COLO668 (cell line): ENCODE measurements around the gene KCNK13.
"Not testable (repeated sequence)": the region's sequence is repeated elsewhere in the genome, so short reads cannot be mapped to it uniquely, and the experiment has no call there.

Experiments
- DNase-seq: peaks from one replicate; lab custom pipeline; 2025; ENCODE audit not compliant: unreplicated experiment; lab: John Stamatoyannopoulos, UW

KCNK13 gene

DNA sequence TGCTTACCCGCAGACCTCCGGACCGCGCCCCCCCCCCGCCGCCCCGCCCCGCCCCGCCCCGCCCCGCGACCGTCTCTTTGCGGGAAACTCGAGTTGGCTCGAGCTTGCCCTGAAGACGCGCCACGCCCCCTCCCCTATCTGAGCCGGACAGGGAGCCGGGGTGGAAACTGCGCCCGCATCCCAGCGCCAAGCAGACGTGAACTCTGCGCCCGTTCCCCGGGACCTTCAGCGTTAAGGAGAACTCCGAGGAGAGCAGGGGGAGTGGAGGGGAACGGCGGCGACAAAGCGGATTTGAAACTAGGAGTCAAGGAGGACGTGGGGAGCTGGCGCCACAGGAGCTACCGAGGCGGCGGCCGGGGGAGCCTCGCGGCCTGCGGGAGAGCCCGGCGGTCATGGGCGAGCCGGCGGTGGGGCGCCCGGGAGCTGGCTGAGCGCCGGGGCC, at the start of gene KCNK13:
Gene KCNK13, plus strand, starts transcription at position 310 of the 442 bp plus-strand sequence. CDS start 212 bp downstream, outside the sequence.
- peak; percentile 79 for DNase-seq

DNA sequence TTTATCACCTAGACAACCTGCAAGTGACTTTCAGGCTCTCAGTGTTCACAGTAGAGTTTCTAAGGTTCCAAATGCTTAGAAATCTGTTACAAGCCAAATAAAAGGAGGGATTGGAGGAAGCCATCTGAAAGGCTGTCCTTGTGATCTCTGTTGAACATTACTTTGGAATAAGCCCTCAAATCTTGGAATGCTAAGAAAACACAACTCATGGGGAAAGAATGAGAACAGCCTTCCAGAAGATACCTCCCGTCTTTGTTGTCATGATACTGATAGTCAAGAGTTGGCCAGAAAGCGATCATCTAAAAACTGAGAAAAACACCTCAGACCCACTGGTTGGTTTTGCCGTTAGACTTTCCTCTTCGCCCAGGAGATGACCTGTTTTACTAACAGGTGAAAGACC, 44.4 kb upstream of the KCNK13 start:
- no peak for DNase-seq

DNA sequence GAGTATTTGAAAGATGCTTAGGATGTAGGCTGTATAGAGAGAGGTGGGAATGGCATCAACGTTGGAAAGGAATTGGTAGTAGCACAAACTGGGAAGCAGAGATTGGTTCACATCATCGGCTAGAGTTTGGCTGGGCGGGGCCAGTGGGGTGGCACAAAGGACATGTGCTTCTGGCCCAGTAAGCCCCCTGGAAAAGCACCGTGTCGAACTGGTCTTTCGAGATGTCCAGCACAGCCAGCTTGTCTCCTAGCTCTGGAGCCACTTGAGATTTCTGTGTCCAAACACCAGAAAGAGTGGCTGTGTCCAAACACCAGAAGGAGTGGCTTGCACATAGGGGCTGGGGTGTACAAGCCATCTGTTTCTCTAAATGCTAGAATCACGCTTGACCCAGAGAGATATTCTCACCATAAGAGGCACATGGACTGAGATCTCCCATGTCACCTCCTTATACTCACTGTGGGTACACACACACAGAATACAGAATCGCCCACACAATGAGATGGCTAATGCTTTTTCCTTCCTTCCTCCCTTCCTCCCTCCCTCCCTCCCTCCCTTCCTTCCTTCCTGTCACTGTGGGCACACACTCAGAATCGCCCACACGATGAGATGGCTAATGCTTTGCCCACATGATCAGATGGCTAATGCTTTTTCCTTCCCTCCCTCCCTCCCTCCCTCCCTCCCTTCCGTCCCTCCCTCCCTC, 41.8 kb upstream of the KCNK13 start:
- no peak for DNase-seq

DNA sequence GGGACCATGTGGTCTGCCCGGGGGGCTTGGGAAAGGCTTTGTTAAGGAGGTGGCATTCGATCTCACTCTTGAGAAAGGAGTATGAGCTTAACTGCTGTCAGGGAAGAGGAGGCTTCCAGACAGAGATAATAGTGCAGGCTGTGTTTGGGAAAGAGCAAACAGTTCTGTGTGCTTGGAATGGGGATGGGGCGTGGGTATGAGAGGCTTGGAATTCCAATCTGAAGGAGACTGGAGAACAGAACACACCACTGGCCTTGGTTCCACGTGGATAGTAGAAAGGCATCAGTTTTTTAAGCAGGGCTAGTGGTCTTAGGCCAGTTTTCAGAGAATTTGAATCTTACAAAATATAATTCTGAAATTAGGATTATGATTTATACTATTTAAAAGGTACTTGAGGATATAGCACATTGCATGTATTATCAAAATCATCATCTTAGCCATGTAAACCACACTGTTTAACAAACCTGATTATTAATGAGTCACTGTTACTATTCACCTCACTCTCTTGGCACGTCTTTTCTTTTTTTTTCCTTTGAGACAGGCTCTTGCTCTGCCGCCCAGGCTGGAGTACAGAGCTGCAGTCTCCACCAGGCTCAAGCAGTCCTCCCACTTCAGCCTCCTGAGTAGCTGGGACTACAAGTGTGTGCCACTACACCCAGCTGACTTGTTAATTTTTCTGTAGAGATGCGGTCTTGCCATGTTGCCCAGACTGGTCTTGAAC, 38.5 kb upstream of the KCNK13 start:
- DNase-seq = no peak

DNA sequence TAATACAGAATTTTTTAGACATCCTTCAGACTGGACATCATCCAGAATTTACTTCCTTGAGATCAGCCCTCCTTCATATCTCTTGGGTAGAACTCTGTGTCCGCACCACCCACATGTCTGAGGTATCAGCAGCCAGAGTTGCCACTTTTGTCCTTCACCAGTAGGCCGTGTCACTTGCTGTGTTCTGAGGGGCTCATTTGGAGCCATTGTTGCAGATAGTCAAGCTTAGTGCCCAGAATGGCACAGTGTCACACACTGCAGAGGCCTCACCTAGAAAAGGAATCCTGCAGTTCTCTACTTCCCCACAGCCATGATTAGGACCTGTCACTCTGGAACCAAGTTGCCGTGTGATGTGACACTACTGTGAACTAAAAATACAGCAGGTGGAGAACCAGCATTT, 36.9 kb upstream of the KCNK13 start:
- DNase-seq = no peak

DNA sequence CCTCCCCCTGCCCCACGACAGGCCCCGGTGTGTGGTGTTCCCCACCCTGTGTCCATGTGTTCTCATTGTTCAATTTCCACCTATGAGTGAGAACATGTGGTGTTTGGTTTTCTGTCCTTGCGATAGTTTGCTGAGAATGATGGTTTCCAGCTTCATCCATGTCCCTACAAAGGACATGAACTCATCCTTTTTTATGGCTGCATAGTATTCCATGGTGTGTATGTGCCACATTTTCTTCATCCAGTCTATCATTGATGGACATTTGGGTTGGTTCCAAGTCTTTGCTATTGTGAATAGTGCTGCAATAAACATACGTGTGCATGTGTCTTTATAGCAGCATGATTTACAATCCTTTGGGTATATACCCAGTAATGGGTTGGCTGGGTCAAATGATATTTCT, 35.2 kb upstream of the KCNK13 start:
- DNase-seq = not testable (repeated sequence)

DNA sequence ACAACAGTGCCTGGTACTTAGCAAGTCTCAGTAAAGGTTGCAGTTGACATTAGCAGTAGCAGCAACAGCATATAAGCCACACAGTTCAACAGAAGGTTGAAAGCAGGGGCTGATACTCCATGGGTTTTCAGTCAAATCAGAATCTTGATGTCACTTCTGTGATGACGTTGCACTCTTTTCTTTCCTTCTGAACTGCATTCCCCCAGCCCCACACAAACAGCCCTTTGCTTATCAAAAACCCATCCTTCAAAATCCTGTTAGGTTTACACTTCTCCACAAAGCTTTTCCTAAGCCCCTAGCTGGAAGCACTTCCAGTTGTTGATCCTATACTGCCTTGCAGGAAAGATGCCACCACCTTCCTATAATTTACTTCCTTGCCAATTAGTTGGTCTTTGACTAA, 34.0 kb upstream of the KCNK13 start:
- DNase-seq = no peak

DNA sequence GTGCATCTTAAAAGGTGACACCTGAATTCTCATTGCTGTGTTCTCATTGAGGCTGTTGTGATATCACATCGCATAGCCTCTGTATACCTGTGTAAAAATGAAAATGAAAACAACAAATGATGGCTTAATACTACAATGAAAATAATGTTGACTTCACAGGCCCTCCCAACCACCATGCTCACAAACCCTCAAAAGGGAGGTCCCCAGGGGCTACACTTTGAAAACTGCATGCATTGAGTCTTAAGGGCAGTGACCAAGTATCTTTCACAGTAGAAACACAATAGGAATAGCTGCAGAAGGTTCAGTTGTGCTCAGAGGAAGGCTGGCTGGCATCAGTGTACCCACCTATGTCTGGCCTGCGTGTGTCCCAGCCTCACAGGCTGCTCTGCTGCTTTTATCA, 27.6 kb upstream of the KCNK13 start:
- no peak for DNase-seq

DNA sequence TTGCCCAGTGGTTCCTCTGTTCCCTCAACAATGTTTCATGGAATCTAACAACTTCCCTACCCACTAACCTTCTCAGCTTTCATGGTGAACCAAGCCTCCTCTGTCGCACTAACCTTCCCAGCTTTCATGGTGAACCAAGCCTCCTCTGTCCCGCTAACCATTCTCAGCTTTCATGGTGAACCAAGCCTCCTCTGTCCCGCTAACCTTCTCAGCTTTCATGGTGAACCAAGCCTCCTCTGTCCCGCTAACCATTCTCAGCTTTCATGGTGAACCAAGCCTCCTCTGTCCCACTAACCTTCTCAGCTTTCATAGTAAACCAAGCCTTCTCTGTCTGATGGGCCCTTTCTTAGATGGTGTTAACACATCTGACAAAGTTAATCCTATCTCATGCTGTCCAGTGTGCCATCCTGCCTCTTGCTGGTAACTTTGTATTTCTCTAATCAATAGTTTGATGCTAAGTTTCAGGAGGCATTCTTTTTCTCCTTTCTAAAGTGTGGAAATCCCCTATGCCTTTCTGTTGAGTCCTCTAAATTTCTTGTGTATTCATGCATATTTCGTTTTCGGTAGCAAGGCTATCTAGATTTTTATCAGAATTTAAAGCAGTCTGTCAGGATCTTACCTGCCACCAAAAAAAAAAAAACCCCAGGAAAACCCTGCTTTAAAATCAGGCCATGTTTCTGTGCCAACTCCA, 26.8 kb upstream of the KCNK13 start:
- DNase-seq = no peak

DNA sequence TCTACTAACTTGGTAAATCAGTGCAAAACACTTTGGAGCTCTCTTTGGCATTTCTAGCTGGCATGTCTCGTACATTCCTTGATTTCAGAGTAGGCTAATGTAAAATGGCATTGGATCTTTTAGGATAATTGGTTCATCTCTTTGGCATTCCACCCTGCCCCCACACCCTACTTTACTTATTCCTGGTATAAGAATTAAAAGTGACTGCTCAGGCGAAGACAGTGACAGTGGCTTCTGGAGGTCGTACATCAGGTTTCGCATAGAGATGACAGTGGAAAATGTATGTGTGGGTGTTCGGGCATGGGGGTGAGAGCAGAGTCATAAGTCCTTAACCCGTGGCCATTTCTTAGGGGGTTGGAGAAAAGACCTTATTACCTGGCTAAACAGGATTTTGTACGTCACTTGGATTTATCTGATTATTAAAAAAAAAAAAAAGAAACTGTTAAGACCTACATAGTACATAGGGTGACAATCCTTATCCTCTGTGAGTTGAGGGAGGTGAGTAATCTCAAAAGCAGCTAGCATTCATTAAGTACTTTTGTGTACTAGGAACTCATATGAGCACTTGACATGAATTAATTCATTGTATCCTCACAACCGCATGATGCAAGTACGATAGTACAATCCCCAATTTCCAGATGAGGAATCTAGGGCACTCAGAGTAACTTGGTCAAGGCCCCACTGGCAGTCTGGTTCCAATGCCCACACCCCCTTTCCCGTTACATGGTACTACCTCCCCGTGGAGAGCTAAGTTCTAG, 22.4 kb upstream of the KCNK13 start:
- no peak for DNase-seq

DNA sequence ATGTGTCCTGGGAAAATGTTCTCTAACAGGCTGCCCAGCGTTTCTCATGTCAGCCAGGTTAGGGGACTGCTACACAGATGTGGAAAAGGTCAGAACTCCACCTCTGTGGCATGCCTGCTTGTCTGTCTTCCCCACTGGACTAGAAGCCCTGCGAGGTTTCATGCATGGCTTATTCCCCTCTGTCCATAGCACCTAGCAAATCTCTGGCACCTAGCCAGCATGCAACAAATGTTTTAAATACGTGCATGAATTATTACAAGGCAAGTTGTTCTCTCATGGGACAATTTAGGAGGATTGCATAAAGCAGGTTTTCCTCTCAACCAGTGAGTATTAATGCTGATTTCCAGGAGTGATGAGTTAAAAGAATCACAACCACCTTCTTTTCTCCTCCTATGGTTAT, 21.4 kb upstream of the KCNK13 start:
- DNase-seq = no peak

DNA sequence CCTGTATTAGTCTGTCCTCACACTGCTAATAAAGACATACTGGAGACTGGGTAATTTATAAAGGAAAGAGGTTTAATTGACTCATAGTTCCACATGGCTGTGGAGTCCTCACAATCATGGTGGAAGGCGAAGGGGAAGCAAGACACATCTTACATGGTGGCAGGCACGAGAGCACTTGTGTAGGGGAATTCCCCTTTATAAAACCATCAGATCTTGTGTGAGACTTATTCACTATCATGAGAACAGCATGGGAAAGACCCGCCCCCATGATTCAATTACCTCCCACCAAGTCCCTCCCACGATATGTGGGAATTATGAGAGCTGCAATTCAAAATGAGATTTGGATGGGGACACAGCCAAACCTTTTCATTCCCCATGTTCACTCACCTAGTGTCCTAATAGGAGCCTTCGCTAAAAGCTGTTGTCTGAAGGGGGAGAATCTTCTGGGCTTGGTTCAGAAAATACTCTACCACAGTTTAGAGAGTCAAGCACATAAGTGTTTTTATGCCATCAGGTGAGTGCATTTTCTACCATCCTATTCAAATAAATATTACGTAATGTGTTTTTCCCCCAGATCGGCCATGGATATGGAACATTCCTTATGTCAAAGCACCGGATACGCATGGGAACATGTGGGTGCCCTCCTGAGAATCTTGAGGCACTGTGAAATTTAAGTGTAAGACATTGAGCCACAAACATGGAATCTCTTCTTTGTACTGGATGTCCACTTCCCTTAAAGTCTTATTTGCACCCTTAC, 19.1 kb upstream of the KCNK13 start:
- no peak for DNase-seq

DNA sequence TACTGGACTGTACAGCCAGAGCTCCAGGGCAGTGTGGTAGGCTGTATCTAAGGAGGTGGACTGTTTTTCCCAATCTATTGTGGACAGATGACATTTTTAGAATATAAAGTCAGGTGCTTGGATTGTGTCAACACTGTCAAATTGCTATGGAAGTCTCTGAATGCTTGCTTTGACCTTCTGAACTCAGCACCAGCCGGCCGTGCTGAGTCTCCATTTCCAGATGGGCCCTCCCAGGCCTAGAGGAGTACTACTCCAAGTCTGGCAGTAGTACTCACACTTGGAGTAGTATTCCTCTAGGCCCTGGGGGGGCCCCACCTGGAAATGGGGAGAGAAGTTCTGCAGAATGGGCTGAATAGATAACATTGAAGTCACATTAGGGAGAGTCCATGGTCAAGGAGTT, 16.2 kb upstream of the KCNK13 start:
- DNase-seq = no peak

DNA sequence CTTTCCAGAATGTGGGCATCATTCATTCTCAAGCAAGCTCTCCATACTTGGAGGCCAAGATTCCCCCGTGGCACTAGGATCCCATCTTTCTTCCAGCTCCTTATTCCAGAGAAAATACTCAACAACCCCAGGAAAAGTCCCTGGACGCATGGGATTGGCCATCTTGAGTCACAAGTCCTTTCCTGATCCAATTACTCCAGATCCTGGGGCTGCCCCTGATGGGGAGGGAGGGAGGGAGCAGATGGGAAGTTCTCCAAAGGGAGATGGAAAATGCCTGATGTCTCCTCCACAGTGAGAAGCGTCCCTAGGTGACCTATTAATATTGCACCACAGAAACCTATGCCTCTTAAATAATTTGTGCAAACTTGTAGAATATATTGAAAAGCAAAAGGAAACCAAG, 12.4 kb upstream of the KCNK13 start:
- DNase-seq = no peak

DNA sequence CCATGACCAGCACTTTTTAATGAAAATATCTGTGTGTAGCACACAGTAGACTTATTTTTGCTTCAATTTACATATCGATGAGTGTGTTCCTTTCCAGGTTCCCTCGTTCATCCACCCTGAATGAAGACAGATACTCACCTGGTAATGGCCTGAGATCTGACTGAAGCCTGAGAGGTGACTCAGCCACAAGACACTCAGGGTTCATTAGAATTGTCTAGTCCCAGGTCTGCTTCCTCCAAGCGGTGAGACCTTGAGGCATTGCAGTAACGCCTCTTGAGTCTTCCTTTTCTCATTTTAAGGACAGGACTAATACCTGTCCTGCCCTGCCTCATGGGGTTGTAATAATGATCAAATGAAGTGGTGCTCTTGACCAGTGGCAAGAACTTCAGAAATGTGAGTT, 11.5 kb upstream of the KCNK13 start:
- DNase-seq = no peak

DNA sequence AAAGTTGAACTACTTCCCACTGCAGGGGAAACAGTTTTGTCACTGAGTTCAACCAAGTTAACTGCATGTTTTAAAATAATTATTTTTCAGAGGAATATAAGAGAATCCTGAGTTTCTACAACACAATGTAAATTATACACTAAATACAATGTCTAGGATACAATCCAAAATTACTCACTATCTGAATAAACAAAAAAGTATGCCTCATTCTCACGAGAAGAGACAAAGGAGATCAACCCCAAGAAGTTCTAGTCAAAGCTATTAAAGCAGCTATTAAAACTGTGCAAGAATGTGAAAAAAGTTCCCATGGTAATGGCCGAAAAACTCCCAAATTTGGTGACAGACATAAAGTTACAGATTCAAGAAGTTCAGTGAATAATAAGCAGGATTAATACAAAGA, 8.8 kb upstream of the KCNK13 start:
- no peak for DNase-seq

DNA sequence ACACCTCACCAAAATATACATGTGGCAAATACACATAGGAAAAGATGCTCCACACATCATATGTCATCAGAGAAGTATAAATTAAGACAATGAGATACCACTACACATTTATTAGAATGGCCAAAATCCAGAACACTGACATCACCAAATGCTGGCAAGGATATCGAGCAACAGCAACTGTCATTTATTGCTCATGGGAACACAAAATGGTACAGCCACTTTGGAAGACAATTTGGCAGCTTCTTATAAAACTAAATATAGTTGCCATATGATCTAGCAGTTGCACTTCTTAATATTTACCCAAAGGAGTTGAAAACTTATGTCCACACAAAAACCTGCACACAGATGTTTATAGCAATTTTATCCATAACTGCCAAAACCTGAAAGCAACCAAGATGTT, 7.0 kb upstream of the KCNK13 start:
- DNase-seq = no peak

DNA sequence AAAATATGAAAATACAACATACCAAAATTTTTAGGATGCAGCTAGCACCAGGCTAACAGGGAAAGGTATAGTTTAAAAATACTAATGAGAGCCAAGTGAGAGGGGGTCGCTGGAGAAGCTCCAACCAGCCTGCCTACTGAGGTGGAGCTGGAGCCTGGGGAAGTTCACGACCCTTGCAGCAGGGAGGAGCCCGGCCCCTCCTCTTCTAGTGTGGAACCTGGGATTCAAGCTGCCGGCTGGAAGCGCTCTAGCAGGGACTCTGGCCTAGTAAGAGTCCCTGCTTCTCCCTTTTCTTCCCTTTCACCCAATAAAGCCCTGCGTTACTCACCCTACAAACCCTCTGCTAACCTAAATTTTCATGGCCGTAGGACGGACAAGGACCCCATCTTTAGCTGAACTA, 5.0 kb upstream of the KCNK13 start:
- DNase-seq = no peak

DNA sequence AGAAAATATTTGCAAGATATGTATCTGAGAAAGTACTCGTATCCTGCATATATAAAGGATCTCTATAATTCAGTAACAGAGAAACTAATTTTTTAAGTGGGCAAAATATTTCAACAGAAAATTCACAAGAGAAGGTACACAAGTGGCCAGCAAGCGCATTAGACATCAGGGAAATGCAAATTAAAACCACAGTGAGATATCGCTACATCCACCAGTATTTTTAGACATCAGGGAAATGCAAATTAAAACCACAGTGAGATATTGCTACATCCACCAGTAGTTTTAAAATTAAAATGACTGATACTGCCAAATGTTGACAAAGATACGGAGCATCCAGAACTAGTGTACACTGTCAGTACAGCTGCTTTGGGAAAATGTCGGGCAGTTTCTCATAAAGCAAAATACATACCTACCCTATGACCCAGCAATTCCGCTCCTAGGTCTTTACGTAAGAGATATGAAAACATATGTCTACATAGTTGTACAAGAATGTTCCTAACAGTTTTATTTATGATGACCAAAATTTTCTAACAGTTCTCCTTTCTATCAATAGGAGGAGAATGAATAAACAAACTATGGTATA, 2.8 kb upstream of the KCNK13 start:
- DNase-seq = no peak

DNA sequence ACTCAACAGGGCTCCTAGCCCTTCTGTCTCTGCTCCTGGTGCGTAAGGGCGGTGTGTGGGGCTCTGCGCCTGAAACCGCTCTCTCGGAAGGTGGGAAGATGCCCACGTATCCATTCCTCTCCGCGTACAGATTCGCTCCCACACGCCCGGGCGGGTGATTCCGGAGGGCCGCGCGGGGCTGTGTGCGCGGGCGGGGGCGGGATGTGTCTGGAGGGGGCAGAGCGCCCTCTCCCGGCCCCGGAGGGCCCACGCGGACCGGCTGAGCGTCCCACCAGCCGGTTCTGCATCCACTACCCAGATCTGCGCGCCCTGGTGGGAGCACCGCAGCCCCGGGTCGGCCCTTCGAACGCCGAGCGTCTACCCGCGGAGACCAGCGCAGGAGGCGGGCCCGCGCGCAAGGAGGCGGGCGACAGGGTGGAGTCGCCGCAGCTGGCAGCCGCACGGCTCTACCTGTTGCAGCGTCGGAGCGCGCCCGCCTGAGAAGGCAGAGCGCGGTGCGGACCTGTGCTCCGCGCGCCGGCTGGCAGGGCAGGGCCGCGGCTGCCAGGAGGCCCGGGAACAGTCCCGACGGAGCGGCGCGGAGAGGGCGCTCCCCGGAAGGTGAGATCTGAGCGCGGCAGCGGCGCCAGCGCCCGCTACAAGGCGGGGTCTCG, 1.4 kb upstream of the KCNK13 start:
- DNase-seq = peak; percentile 96
